A673 (cell line): ENCODE results near the gene SDR42E1.

Source experiments
- CTCF ChIP-seq: fragments of 300-800, 200-600 bp; sonication (generic); conservative IDR thresholded peaks from 2 replicates; pipeline ENCODE4 v1.5.1; 2017; ENCODE audit warnings: low read depth, mild to moderate bottlenecking, antibody characterized with exemption, low read length, moderate library complexity, mixed read lengths
- EZH2 ChIP-seq: fragments of 200-600 bp; sonication (generic); IDR thresholded peaks from 2 replicates; pipeline ENCODE4 v1.6.1; 2017; ENCODE audit warnings: borderline replicate concordance, low read depth, mild to moderate bottlenecking, mixed read lengths, antibody characterized with exemption, low read length; ENCODE audit not compliant: poor library complexity, severe bottlenecking

- no peak for TF ChIP-seq CTCF
- no peak for TF ChIP-seq EZH2
Measured at GRCh38 chr16:81946206-81946605, 65.1 kb downstream of the SDR42E1 start.
